NCI-H748 (cell line): ENCODE measurements around the gene SHISA3.

Experiments used
- DNase-seq: peaks from one replicate; lab custom pipeline; 2025; ENCODE audit not compliant: unreplicated experiment; lab: John Stamatoyannopoulos, UW

Gene SHISA3

GRCh38 chr4:42442601-42443000 is 45.3 kb downstream of the SHISA3 start:
- no peak for DNase-seq

- no peak for DNase-seq
Observed at GRCh38 chr4:42445038-42445437, 47.8 kb downstream of the SHISA3 start.

GRCh38 chr4:42446823-42447222 is 49.5 kb downstream of the SHISA3 start:
- DNase-seq = no peak
